Astrocyte of the spinal cord (primary cell): ENCODE measurements around the gene TTC6.
"Not testable (repeated sequence)": the region's sequence is repeated elsewhere in the genome, so short reads cannot be mapped to it uniquely, and the experiment has no call there.

Experiments used
- DNase-seq: peaks from one replicate; pipeline ENCODE4 v3.0.0; 2011; ENCODE audit warnings: low read depth, low spot score
- H3K4me3 ChIP-seq: 2 replicates; pipeline ENCODE4 v1.5.1; 2011; ENCODE audit warnings: low read depth, mild to moderate bottlenecking, low read length, moderate library complexity
- CTCF ChIP-seq: IDR thresholded peaks from 2 replicates; pipeline ENCODE4 v1.5.1; 2012; ENCODE audit warnings: low read depth, mild to moderate bottlenecking, low read length, inconsistent platforms
- in situ Hi-C: cut with HindIII; loops from 2 replicates; pipeline ENCODE4 v1.10.0; 2017; ENCODE audit warnings: low sequenced_read_pairs

The TTC6 gene

DNA sequence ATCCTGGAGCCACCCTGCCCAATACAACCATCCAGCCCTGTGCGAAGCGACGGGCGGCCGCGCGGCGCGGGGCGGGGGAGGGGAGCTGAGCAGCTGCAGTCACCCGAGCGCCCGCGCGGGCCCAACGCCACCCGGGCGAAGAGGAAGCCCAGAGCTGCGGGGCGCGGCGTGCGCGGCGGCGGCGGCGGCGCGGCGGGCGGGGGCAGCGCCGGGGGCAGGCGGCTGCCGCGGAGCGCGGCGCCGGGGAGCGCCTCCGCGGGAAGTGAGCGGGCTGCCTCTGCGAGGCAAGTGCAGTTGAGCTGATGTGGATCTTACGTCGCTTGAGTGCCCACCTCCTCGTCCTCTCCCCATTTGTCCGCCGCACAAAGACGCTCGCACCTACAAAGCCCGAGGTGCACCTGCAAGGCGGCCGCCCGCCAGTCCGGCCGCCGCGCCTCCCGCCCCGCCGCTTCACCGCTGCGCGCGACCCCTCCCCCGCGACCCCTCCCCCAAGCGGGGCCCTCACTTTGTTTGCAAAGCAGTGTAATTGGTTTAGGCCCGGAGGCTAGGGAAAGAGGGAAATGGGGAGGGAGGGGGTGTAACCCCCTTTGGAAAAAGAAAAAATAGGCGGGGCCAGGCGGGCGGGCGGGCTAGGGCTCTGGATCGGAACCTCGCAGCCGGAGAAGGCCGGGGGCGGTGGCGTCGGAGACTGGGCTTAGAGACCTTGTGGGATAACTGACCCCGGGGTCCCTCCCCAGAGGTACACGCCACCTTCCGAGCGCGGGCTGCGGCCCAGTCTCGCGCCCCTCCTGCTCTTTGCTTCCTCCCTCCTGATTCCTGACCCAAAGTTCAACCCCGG lies at the start of gene TTC6, which contains the start of gene FOXA1:
Gene TTC6, plus strand, starts transcription at position 659 of the 838 bp plus-strand sequence. CDS start 26,436 bp downstream, outside the sequence.
Gene FOXA1, minus strand, starts transcription at position 279 of the 838 bp plus-strand sequence. Its CDS starts 277 bp downstream, at position 2.
- in situ Hi-C loops: no loop called here
- no peak for TF ChIP-seq CTCF
- no peak for DNase-seq
- H3K4me3 ChIP-seq: peak within 1 kb of the TSS; percentile 56

DNA sequence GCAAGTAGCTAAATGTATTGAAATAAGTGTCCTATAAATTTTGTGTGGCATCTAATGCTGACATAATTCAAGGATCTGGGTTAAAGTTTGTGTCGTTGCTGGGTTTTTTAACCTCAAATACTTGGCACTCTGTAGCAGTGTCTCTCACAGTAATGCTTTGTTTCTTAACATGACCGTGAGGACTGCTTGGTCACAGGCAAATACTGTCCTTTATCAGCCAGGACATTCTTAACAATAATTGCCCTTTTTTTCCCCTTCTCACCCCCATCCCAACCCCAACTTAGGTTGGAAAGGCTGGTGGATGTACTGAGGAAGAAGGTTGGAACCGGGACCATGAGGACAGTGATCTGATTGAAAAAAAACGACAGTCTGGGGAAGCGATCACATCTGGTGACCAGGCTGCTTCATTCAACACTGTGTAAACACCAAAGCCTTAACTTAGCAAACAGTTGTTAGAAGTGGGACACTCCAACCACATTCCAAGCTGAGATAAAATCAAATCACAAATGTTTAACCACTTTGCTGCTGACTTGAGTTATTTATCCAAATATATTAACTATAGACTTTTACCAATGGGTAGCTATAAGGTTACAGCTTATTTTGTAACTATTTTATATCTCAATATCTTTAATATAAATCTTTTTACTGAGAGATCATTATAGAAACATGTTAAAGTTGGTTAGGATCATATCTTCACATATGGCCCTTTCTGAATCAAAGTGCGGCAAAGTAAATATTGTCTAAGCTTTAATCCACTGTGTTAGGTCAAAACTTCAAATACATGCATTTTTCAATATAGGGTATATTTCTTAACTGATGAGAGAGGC lies 48.6 kb upstream of the TTC6 start:
- in situ Hi-C loops: no loop called here
- H3K4me3 ChIP-seq: no peak overlapping the region
- DNase-seq: peak; percentile 21
- no peak for TF ChIP-seq CTCF

DNA sequence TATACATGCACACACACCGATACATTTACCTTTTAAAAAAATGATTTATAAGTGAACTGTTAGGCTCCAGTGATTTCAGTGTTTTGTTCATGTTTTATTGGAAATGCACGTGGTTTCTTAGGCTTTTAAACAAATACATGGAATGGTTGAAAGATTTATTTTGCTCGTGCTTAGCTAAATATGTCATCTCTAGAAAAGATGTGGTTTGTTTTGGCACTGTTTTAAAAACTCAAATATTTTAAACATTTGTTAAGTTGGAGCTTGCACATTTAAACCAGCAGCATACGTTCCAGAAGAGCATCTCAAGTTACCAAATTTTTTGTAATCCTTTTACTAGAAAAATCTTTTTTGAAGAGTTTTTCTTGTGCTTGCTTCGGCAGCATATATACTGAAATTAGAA lies 44.9 kb upstream of the TTC6 start:
- TF ChIP-seq CTCF: no peak
- DNase-seq: peak; percentile 80
- H3K4me3 ChIP-seq: no peak overlapping the region
- in situ Hi-C loops: no loop called here

DNA sequence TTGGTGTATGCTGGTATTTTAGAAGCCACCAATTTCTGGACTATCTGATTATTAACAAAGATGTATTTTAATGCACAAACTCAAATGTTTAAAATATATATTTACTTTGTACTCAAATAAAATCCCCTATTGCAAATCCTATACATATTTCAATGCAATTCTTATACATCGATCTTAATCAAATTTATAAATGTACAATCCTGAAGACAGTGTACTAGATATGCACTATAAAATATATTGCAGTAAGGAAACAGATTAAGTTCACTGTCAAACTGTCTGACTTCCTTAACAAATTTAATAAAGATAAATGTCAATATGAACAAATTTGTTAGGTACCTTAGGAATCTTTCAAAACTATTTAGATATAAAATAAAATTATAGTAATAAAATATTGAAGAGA lies 44.3 kb upstream of the TTC6 start:
- in situ Hi-C loops: no loop called here
- DNase-seq: no peak
- TF ChIP-seq CTCF: no peak
- no peak overlapping the region for H3K4me3 ChIP-seq

- TF ChIP-seq CTCF: no peak
- no peak for DNase-seq
- in situ Hi-C loops: no loop called here
- no peak overlapping the region for H3K4me3 ChIP-seq
Observed at GRCh38 chr14:37553935-37554550, 41.4 kb upstream of the TTC6 start.

GRCh38 chr14:37555596-37555995 lies 39.8 kb upstream of the TTC6 start:
- H3K4me3 ChIP-seq, DNase-seq, in situ Hi-C loops: not testable (repeated sequence)

GRCh38 chr14:37558740-37559139 lies 36.7 kb upstream of the TTC6 start:
- in situ Hi-C loops: no loop called here
- no peak for DNase-seq
- no peak overlapping the region for H3K4me3 ChIP-seq
- no peak for TF ChIP-seq CTCF
